HUES48 (cell line): ENCODE measurements around the gene VPREB1.
"Not testable (repeated sequence)": the region's sequence is repeated elsewhere in the genome, so short reads cannot be mapped to it uniquely, and the experiment has no call there.

Experiments used
- H3K27ac ChIP-seq: one replicate; pipeline ENCODE4 v1.7.0; 2013; ENCODE audit warnings: low read depth, low read length, inconsistent platforms
- H3K27me3 ChIP-seq: 2 replicates; pipeline ENCODE4 v1.6.1; 2013; ENCODE audit warnings: mild to moderate bottlenecking, low read length; ENCODE audit not compliant: control insufficient read depth, insufficient read depth
- H3K36me3 ChIP-seq: 2 replicates; pipeline ENCODE4 v1.6.1; 2013; ENCODE audit warnings: low read length; ENCODE audit not compliant: control insufficient read depth, insufficient read depth
- H3K4me1 ChIP-seq: 2 replicates; pipeline ENCODE4 v1.6.1; 2013; ENCODE audit warnings: mild to moderate bottlenecking, low read length; ENCODE audit not compliant: control insufficient read depth, insufficient read depth
- H3K4me3 ChIP-seq: 2 replicates; pipeline ENCODE4 v1.5.1; 2013; ENCODE audit warnings: mild to moderate bottlenecking, low read depth, low read length
- H3K9ac ChIP-seq: 2 replicates; pipeline ENCODE4 v1.6.1; 2013; ENCODE audit warnings: mild to moderate bottlenecking, low read depth, low read length, moderate library complexity
- H3K9me3 ChIP-seq: 2 replicates; pipeline ENCODE4 v1.6.1; 2013; ENCODE audit warnings: low read length; ENCODE audit not compliant: control insufficient read depth, insufficient read depth

The VPREB1 gene

DNA sequence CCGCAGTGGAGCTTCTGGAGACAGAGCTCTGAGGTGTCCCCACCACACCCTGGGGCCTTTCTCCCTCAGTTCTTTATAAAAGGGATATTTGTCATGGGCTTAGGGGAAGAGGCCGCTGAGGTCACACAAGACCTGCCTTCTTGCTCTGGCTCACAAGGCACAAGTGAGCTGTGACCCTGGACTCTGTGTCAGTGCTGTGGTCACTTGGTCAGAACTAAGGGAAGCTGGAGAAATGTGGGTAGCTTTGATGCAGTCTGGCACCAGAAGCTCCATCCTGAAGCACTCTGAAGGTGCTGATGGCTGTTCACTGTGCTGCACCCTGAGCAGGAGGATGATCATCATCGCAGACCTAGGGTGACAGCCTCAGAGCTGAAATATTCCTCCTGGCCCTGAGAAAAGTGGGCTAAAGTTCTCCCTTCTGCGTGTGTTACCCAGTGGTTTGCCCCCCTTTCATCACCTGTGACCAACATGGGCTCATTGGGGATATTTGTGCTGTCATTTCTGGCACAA, 28.1 kb upstream of the VPREB1 start:
- Histone ChIP-seq H3K9ac (no peak overlapping the region), H3K27ac (no peak overlapping the region), H3K36me3 (no peaks in the 10 kb centered on the region), H3K4me1 (no peaks in the 10 kb centered on the region), H3K27me3 (peaks cover 92% of the 10 kb centered on the region), H3K4me3 (no peak overlapping the region), H3K9me3 (no peaks in the 10 kb centered on the region)

- no peak overlapping the region for H3K27ac ChIP-seq
- H3K36me3 ChIP-seq, result no peaks in the 10 kb centered on the region
- H3K4me3 ChIP-seq, result no peak overlapping the region
- no peak overlapping the region for H3K9ac ChIP-seq
- no peaks in the 10 kb centered on the region for H3K9me3 ChIP-seq
- H3K27me3 ChIP-seq, result peaks cover 74% of the 10 kb centered on the region
- no peaks in the 10 kb centered on the region for H3K4me1 ChIP-seq
These were observed 26.3 kb upstream of the VPREB1 start for GRCh38 chr22:22218302-22218701.

DNA sequence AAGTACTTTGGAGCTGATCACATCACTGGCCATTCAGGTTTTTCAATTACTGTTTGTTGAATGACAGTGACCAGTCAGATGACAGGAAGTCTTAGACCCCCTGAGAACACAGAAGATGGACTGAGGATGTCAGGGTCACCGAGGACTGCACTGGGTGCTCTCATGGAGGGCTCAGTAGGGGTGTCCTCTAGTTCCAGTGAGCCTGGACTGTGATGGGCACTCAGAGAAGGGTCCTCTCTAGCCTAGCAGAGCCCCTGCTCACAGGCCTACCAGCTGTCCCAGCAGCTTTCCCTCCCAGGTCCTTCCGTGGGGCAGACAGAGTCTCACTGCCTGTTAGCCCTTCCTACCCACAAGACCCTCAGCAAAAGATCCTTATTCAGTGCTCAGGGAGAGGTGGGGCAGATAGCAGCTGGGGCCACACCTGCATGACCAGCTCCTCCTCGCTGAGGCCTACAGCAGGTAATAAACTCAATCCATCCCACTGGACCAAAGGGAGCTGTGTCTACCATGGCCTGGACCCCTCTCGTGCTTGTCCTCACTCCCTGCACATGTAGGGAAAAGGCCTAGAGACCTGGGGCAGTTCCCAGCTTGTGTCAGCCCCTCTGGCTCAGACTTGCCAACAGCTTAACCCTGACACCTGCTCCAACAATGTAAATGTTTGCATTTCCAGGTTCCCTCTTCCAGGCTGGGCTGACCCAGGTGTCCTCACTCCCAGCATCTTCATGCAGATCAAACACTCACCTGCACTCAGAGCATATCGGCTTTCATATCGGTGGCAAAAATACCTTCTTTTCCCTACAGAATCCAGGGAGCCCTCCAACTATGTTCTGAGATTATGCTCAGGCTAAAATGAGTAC, 25.2 kb upstream of the VPREB1 start:
- H3K4me1 ChIP-seq, result no peaks in the 10 kb centered on the region
- H3K4me3 ChIP-seq, result no peak overlapping the region
- H3K27me3 ChIP-seq, result peaks cover 71% of the 10 kb centered on the region
- H3K36me3 ChIP-seq, result no peaks in the 10 kb centered on the region
- no peak overlapping the region for H3K27ac ChIP-seq
- no peaks in the 10 kb centered on the region for H3K9me3 ChIP-seq
- H3K9ac ChIP-seq, result no peak overlapping the region

DNA sequence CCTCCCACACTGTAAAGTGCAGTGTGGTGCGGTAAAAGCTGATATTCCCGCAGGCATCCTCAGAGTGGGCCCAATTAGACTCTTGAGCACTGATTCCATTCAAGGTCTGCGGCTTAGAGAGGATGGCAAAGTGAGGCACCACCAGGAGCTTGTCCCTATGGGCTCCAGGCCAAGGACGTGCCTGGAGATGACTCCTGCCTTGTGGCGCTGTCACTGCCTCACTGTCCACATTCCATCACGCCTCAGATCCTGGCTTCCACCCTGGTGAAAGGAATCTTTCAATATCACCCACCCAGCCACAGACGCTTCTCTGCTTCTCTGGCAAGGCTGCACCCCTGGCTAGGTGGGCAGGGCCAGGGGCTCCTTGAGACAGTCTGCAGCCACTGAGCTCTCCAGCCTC, 23.5 kb upstream of the VPREB1 start:
- not testable (repeated sequence) for H3K36me3 ChIP-seq, H3K9ac ChIP-seq, H3K27ac ChIP-seq, H3K9me3 ChIP-seq, H3K4me3 ChIP-seq, H3K4me1 ChIP-seq
- peaks cover 71% of the 10 kb centered on the region for H3K27me3 ChIP-seq

- Histone ChIP-seq H3K9me3 (no peaks in the 10 kb centered on the region), H3K4me1 (no peaks in the 10 kb centered on the region), H3K36me3 (no peaks in the 10 kb centered on the region), H3K9ac (no peak overlapping the region), H3K4me3 (no peak overlapping the region), H3K27ac (no peak overlapping the region), H3K27me3 (peaks cover 80% of the 10 kb centered on the region)
These were observed 18.0 kb upstream of the VPREB1 start for GRCh38 chr22:22226448-22227187.

GRCh38 chr22:22228421-22228820, 16.2 kb upstream of the VPREB1 start:
- H3K27me3 ChIP-seq, result peaks cover 98% of the 10 kb centered on the region
- H3K9me3 ChIP-seq, result no peaks in the 10 kb centered on the region
- H3K27ac ChIP-seq, result no peak overlapping the region
- no peak overlapping the region for H3K9ac ChIP-seq
- no peak overlapping the region for H3K4me3 ChIP-seq
- H3K4me1 ChIP-seq, result no peaks in the 10 kb centered on the region
- no peaks in the 10 kb centered on the region for H3K36me3 ChIP-seq

GRCh38 chr22:22228921-22229320, 15.7 kb upstream of the VPREB1 start:
- no peak overlapping the region for H3K27ac ChIP-seq
- peaks cover 100% of the 10 kb centered on the region for H3K27me3 ChIP-seq

GRCh38 chr22:22229683-22230420, 14.7 kb upstream of the VPREB1 start:
- H3K4me1 ChIP-seq, result no peaks in the 10 kb centered on the region

More at GRCh38 chr22:22228921-22229320, 15.7 kb upstream of the VPREB1 start:
- no peaks in the 10 kb centered on the region for H3K36me3 ChIP-seq
- H3K4me1 ChIP-seq, result no peaks in the 10 kb centered on the region
- H3K4me3 ChIP-seq, result no peak overlapping the region
- no peak overlapping the region for H3K9ac ChIP-seq
- H3K9me3 ChIP-seq, result no peaks in the 10 kb centered on the region

GRCh38 chr22:22230438-22230837, 14.1 kb upstream of the VPREB1 start:
- Histone ChIP-seq H3K4me3 (no peak overlapping the region), H3K27ac (no peak overlapping the region), H3K36me3 (no peaks in the 10 kb centered on the region), H3K27me3 (peaks cover 100% of the 10 kb centered on the region), H3K9me3 (no peaks in the 10 kb centered on the region), H3K4me1 (no peaks in the 10 kb centered on the region), H3K9ac (no peak overlapping the region)

More at GRCh38 chr22:22229683-22230420, 14.7 kb upstream of the VPREB1 start:
- H3K9ac ChIP-seq, result no peak overlapping the region
- H3K27me3 ChIP-seq, result peaks cover 100% of the 10 kb centered on the region
- H3K27ac ChIP-seq, result no peak overlapping the region
- H3K36me3 ChIP-seq, result no peaks in the 10 kb centered on the region
- H3K9me3 ChIP-seq, result no peaks in the 10 kb centered on the region
- no peak overlapping the region for H3K4me3 ChIP-seq

- Histone ChIP-seq H3K27me3 (peaks cover 100% of the 10 kb centered on the region), H3K27ac (no peak overlapping the region), H3K9ac (no peak overlapping the region), H3K36me3 (no peaks in the 10 kb centered on the region), H3K4me1 (no peaks in the 10 kb centered on the region), H3K4me3 (no peak overlapping the region), H3K9me3 (no peaks in the 10 kb centered on the region)
These were observed 11.5 kb upstream of the VPREB1 start for GRCh38 chr22:22233081-22233480.
